ENCODE measurements around the gene TMEM132E.

TMEM132E gene

DNA sequence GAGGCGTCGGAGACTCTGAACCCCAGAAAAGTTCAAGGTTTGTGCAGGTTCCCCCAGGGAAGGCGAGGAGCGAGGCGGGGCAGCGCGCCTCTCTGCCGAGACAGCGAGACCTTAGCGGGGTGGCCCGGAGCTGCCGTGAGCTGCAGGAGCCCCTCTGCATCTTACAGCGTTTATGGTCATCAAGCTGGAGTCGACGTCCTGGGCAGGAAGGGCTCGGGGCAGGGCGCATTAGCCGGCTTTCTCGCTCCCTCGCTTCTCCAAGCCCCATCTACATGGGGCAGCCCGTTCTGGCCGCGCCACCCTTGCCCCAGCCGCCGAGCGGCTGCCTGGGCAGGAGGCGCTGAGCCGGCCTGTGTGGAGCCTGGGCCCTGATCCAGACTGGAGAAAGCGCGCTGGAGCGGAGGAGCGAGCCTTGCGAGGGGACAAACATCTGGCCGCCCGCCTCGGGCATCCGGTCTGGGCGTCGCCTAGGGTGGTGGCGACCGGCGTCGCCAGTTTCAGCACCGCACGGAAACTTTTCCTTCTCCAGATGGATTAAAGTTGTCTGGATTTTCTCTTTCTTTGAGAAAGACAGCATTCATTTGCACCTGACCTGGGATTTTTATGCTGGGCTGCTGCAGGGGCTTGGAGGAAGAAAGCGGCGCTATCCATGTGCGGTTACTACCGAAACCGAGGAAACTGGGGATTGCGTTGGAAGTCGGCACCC is 750 bp downstream of the TMEM132E start:
- ATAC-seq, result peak; percentile 46

DNA sequence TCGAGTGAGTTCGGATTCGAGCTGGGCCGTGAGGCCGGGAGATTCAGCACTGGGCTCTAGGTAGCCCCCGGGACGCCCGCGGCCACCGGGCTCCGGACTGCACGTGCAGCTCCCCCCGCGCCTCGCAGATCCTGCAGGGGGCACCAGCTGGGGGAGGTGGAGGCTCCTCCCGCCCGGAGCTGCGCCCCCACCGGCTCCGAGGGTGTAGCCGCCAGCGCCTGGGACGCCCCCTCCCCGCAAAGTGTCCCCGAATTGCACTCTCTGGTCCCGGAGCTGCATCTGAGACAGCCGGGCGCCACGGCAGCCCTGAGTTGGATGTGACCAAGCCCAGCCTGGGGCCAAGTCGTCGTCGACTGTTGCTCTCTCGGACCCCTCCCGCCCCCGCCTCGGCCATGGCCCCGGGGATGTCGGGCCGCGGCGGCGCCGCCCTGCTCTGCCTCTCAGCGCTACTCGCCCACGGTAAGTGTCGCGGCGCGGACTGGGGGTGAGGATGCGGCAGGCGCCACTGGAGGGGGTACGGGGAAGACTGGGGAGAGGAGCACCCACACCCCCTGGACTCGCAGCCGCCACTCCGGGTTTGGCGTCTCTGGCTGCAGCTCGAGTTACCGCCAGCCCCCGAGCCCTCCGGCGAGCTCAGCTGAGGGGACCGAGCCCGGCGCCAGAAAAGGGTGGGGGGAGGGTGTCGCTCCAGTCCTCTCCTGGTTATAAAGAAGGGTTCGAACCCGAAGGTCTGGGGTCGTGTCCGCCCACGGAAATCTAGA is 1.5 kb downstream of the TMEM132E start:
- no peak for ATAC-seq
- TF ChIP-seq BACH2 (CRISPR knock-in tag; IDR thresholded peaks at IDR 0.05; ENCODE audit: borderline replicate concordance) (no peak), CSDC2 (CRISPR knock-in tag; IDR thresholded peaks at IDR 0.05) (no peak), OSR1 (CRISPR knock-in tag; IDR thresholded peaks at IDR 0.05) (no peak), ZFP3 (CRISPR knock-in tag; IDR thresholded peaks at IDR 0.05) (no peak), GLIS3 (CRISPR knock-in tag; IDR thresholded peaks at IDR 0.05) (no peak), RARB (CRISPR knock-in tag; IDR thresholded peaks at IDR 0.05) (no peak), ZFP30 (CRISPR knock-in tag; IDR thresholded peaks at IDR 0.05) (no peak)
- TF ChIP-seq, protein P1, sequence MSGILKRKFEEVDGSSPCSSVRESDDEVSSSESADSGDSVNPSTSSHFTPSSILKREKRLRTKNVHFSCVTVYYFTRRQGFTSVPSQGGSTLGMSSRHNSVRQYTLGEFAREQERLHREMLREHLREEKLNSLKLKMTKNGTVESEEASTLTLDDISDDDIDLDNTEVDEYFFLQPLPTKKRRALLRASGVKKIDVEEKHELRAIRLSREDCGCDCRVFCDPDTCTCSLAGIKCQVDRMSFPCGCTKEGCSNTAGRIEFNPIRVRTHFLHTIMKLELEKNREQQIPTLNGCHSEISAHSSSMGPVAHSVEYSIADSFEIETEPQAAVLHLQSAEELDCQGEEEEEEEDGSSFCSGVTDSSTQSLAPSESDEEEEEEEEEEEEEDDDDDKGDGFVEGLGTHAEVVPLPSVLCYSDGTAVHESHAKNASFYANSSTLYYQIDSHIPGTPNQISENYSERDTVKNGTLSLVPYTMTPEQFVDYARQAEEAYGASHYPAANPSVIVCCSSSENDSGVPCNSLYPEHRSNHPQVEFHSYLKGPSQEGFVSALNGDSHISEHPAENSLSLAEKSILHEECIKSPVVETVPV (CRISPR knock-in tag; IDR thresholded peaks at IDR 0.05), result no peak
- TF ChIP-seq, protein P2, sequence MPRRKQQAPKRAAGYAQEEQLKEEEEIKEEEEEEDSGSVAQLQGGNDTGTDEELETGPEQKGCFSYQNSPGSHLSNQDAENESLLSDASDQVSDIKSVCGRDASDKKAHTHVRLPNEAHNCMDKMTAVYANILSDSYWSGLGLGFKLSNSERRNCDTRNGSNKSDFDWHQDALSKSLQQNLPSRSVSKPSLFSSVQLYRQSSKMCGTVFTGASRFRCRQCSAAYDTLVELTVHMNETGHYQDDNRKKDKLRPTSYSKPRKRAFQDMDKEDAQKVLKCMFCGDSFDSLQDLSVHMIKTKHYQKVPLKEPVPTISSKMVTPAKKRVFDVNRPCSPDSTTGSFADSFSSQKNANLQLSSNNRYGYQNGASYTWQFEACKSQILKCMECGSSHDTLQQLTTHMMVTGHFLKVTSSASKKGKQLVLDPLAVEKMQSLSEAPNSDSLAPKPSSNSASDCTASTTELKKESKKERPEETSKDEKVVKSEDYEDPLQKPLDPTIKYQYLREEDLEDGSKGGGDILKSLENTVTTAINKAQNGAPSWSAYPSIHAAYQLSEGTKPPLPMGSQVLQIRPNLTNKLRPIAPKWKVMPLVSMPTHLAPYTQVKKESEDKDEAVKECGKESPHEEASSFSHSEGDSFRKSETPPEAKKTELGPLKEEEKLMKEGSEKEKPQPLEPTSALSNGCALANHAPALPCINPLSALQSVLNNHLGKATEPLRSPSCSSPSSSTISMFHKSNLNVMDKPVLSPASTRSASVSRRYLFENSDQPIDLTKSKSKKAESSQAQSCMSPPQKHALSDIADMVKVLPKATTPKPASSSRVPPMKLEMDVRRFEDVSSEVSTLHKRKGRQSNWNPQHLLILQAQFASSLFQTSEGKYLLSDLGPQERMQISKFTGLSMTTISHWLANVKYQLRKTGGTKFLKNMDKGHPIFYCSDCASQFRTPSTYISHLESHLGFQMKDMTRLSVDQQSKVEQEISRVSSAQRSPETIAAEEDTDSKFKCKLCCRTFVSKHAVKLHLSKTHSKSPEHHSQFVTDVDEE (CRISPR knock-in tag; IDR thresholded peaks at IDR 0.05), result no peak

More for the DNA sequence above, 750 bp downstream of the TMEM132E start:
- TF ChIP-seq ZC3H10 (CRISPR knock-in tag; IDR thresholded peaks at IDR 0.05) (no peak), ESRRG (CRISPR knock-in tag; IDR thresholded peaks at IDR 0.05) (no peak), ZFP3 (CRISPR knock-in tag; IDR thresholded peaks at IDR 0.05) (no peak), RARB (CRISPR knock-in tag; IDR thresholded peaks at IDR 0.05) (no peak), OSR1 (CRISPR knock-in tag; IDR thresholded peaks at IDR 0.05) (no peak), CSDC2 (CRISPR knock-in tag; IDR thresholded peaks at IDR 0.05) (no peak), ZNF8 (CRISPR knock-in tag; IDR thresholded peaks at IDR 0.05) (no peak)
- TF ChIP-seq, protein P3, sequence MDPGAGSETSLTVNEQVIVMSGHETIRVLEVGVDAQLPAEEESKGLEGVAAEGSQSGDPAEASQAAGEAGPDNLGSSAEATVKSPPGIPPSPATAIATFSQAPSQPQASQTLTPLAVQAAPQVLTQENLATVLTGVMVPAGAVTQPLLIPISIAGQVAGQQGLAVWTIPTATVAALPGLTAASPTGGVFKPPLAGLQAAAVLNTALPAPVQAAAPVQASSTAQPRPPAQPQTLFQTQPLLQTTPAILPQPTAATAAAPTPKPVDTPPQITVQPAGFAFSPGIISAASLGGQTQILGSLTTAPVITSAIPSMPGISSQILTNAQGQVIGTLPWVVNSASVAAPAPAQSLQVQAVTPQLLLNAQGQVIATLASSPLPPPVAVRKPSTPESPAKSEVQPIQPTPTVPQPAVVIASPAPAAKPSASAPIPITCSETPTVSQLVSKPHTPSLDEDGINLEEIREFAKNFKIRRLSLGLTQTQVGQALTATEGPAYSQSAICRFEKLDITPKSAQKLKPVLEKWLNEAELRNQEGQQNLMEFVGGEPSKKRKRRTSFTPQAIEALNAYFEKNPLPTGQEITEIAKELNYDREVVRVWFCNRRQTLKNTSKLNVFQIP (CRISPR knock-in tag; IDR thresholded peaks at IDR 0.05; ENCODE audit: borderline replicate concordance, low read depth), result no peak
- TF ChIP-seq, protein P1 (CRISPR knock-in tag; IDR thresholded peaks at IDR 0.05), result no peak

DNA sequence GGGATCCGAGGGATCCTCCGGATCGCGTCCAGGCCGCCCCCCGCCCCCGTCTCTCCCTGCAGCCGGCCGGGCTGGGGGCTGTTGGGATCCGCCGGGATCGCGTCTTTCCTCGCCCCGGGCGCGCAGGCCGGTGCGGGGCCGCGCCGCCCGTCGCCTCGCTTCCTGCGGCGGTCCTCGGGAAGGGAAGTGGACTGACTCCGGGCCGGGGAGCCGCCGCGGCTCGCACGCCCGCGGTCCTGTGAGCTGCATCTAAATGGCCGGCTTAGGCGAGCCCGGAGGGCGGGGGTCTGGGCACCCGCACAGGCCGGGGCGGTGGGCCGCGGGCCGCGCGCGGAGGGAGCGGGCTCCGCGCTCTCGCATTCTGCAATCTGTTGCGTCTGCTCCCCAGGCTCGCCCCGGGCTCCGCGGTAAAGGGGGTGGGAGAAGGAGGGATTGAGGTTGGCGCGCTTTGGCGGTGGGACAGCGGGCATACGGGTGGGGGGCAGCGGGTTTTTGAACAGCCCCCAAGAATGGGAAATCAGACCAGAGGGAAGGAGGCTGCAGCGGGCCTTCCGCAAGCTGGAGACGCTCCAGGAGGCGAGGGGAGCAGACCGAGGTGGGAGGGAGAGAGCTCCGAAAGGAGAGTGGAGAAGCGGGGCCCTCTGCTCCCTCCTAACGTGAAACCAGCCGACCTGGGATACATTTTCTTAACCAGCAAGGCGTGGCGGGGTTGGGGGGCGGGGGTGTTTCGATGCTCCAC is 2.2 kb downstream of the TMEM132E start:
- ATAC-seq, result no peak

More for the DNA sequence above, 2.2 kb downstream of the TMEM132E start:
- TF ChIP-seq, protein P3 (CRISPR knock-in tag; IDR thresholded peaks at IDR 0.05; ENCODE audit: borderline replicate concordance, low read depth), result no peak

Measured in SK-N-SH treated with all-trans-retinoic acid at 6 μM for 48 hours (cell line).